Left ventricle myocardium inferior (tissue), 1 donor: ENCODE results near the gene LCP1. TPM values are rescaled to one million over a fixed set of nuclear protein-coding genes. Genes with fewer than 3 reads are reported as not detected.

Experiments
- DNase-seq: peaks from one replicate; pipeline ENCODE4 v3.0.0-alpha.2; 2020
- H3K27ac ChIP-seq: fragments of 200-600 bp; replicated peaks from 2 replicates; pipeline ENCODE4 v1.8.0; 2021
- H3K27me3 ChIP-seq: fragments of 200-600 bp; 2 replicates; pipeline ENCODE4 v1.8.0; 2021; ENCODE audit warnings: low read depth
- H3K36me3 ChIP-seq: fragments of 200-600 bp; 2 replicates; pipeline ENCODE4 v1.8.0; 2021
- H3K4me1 ChIP-seq: fragments of 200-600 bp; 2 replicates; pipeline ENCODE4 v1.8.0; 2021
- H3K4me3 ChIP-seq: fragments of 200-600 bp; 2 replicates; pipeline ENCODE4 v1.8.0; 2021; ENCODE audit warnings: mild to moderate bottlenecking, moderate library complexity
- H3K9me3 ChIP-seq: fragments of 200-600 bp; replicated peaks from 2 replicates; pipeline ENCODE4 v1.8.0; 2021
- CTCF ChIP-seq: fragments of 200-600 bp; IDR thresholded peaks from 2 replicates; pipeline ENCODE4 v1.8.0; 2021; ENCODE audit warnings: antibody characterized with exemption, mild to moderate bottlenecking, borderline replicate concordance
- intact Hi-C: fragments of 100-400 bp; cut with micrococcal nuclease; formaldehyde crosslinking; loops from one replicate; pipeline ENCODE4 v1.11.0; 2022
- total RNA-seq: library from RNA; stranded (reverse); fragmentation: NEBNext Ultra II Directional; extraction: Animal tissue kit (Norgen Biotek cat#: 25700); gene quantifications from one replicate; pipeline ENCODE4 v1.2.1, GENCODE V29; 2021
- donor health status: DM: no; HTN: yes; CAD: no; lungs with severe emphysema.

LCP1 gene
- total RNA-seq, 1 donor from 2014 or later, result 14.1 TPM

GRCh38 chr13:46146898-46147297, 35.1 kb downstream of the LCP1 start:
- intact Hi-C loops, result no loop called here
- Histone ChIP-seq H3K4me3 (no peak overlapping the region), H3K27ac (no peak overlapping the region), H3K36me3 (no peaks in the 10 kb centered on the region), H3K4me1 (no peaks in the 10 kb centered on the region), H3K9me3 (no peaks in the 10 kb centered on the region), H3K27me3 (peaks cover 38% of the 10 kb centered on the region)
- no peak for TF ChIP-seq CTCF
- DNase-seq, result no peak

DNA sequence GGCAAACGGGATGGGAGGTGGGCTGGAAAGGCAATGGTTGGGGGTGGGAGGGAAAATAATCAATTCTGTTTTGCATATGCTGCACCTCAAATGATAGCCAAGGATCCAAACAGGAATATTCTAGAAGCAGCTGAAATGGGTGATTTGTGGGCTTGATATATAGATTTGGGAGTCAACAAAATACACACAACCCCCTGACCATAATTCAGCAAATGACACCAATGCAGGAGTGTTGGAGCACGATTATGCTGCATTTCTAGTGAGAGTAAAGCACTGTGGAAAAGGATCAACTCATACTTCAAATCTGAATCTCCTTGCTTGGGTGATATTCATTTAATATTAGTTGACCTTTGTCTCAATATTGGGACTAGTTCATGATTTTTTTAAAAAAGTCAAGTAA, 36.0 kb downstream of the LCP1 start:
- no peak overlapping the region for H3K4me3 ChIP-seq
- H3K27me3 ChIP-seq, result peaks cover 41% of the 10 kb centered on the region
- H3K4me1 ChIP-seq, result no peaks in the 10 kb centered on the region
- intact Hi-C loops, result no loop called here
- no peak for TF ChIP-seq CTCF
- DNase-seq, result no peak
- H3K36me3 ChIP-seq, result no peaks in the 10 kb centered on the region
- no peaks in the 10 kb centered on the region for H3K9me3 ChIP-seq
- no peak overlapping the region for H3K27ac ChIP-seq

DNA sequence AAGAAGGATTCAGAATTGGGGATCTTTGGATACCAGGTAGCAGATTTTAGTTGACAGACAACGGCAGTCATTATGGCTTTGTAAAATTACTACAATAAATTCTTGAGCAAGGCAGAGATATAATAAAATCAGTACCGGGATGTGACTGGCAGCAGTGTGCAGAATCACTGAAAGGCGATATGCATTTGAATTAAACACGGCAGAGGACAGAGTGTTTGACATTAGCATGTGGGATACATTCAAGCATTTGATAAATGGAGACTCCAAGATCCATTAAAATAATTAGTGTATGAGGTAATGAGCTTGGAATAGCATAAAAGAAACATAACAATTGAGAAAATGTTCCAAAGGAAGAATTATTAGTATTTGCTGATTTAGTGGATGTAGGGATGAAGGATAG, 36.8 kb downstream of the LCP1 start:
- no peak for TF ChIP-seq CTCF
- Histone ChIP-seq H3K27me3 (peaks cover 38% of the 10 kb centered on the region), H3K36me3 (no peaks in the 10 kb centered on the region), H3K4me1 (no peaks in the 10 kb centered on the region), H3K9me3 (no peaks in the 10 kb centered on the region), H3K27ac (no peak overlapping the region), H3K4me3 (no peak overlapping the region)
- intact Hi-C loops, result no loop called here
- DNase-seq, result no peak

DNA sequence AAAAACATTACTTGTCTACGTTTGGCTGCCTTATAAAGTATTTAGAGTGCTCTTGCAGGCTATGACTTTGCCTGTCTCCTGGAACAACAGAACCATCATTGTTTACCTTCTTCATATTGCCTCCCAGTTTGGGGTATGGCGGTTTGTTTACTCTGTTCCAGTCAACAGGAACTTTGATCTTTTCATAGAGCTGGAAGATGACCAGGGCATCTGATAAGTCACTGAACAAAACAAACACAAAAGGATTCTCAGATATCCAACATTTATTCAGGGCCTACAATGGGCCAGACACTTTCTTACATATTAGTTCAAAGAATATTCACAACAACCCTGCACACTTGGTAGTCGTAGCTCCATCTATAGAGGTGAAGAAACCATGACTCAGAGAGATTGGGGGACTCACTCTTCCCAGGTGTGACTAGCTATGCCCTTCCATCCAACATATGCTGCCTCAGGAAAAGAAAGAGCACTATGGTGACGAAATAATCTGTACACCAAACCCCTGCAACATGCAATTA, 38.7 kb downstream of the LCP1 start:
- Histone ChIP-seq H3K9me3 (no peaks in the 10 kb centered on the region), H3K27me3 (peaks cover 53% of the 10 kb centered on the region), H3K4me1 (no peaks in the 10 kb centered on the region), H3K4me3 (no peak overlapping the region), H3K27ac (no peak overlapping the region), H3K36me3 (no peaks in the 10 kb centered on the region)
- intact Hi-C loops, result no loop called here
- no peak for TF ChIP-seq CTCF
- DNase-seq, result no peak

DNA sequence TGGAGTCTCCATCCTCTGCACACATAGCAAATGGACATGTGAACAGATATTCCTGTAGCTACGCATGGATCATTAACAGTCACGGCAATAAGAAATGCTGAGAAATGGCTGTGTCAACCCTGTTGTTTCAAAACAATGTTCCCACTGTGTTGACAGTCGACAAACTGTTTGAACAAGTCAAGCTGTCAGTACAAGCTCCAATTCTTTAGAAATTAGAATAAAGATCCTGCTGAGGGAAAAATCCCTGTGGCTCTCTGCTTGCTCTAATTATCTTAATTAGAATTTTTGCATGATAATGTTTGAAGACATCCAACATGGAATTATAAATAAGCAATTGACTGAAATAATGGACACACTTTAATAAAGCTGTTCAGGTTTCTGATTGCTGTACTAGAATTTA, 39.2 kb downstream of the LCP1 start:
- Histone ChIP-seq H3K4me3 (no peak overlapping the region), H3K27ac (no peak overlapping the region), H3K27me3 (peaks cover 55% of the 10 kb centered on the region), H3K9me3 (no peaks in the 10 kb centered on the region), H3K4me1 (no peaks in the 10 kb centered on the region), H3K36me3 (no peaks in the 10 kb centered on the region)
- no peak for TF ChIP-seq CTCF
- no peak for DNase-seq
- intact Hi-C loops, result no loop called here

DNA sequence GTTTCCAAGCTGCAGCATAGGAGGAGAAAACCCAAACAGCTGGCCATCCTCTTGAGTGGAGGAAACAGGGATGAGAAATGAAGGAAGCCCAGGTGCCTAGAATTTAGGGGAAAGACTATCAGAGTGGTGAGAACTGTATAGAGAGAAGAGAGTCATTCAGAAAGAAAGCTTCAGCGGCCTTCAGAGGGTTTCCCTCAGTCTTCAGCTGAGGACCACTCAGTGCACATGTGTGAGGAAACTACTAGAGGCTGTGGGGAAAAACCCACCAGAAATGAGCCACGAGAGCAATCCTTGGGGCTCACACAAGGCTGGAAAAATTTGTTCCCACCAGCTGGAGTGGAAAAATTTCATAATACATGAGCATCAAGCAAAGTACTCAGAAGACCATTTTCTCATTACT, 41.9 kb downstream of the LCP1 start:
- DNase-seq, result no peak
- intact Hi-C loops, result no loop called here
- peaks cover 50% of the 10 kb centered on the region for H3K27me3 ChIP-seq
- H3K27ac ChIP-seq, result no peak overlapping the region
- no peaks in the 10 kb centered on the region for H3K36me3 ChIP-seq
- H3K9me3 ChIP-seq, result no peaks in the 10 kb centered on the region
- H3K4me1 ChIP-seq, result no peaks in the 10 kb centered on the region
- H3K4me3 ChIP-seq, result no peak overlapping the region
- no peak for TF ChIP-seq CTCF
